Fibroblast of mammary gland (primary cell): Measurements from ENCODE around the gene RAPGEF2.
A peak's percentile ranks its signal among the peaks of the same experiment; 100 is the strongest.

Experiments
- DNase-seq: peaks from one replicate; pipeline ENCODE4 v3.0.0-alpha.2; 2010; ENCODE audit warnings: low read depth
- H3K4me3 ChIP-seq: 2 replicates; pipeline ENCODE4 v1.5.1; 2011; ENCODE audit warnings: low read depth, mild to moderate bottlenecking, low read length, moderate library complexity; ENCODE audit not compliant: control insufficient read depth
- TF ChIP-seq, protein P1 (sequence below): conservative IDR thresholded peaks from 2 replicates; pipeline ENCODE4 v1.5.1; 2011; ENCODE audit warnings: low read depth, low read length, inconsistent platforms; ENCODE audit not compliant: control insufficient read depth, insufficient read depth

The RAPGEF2 gene

DNA sequence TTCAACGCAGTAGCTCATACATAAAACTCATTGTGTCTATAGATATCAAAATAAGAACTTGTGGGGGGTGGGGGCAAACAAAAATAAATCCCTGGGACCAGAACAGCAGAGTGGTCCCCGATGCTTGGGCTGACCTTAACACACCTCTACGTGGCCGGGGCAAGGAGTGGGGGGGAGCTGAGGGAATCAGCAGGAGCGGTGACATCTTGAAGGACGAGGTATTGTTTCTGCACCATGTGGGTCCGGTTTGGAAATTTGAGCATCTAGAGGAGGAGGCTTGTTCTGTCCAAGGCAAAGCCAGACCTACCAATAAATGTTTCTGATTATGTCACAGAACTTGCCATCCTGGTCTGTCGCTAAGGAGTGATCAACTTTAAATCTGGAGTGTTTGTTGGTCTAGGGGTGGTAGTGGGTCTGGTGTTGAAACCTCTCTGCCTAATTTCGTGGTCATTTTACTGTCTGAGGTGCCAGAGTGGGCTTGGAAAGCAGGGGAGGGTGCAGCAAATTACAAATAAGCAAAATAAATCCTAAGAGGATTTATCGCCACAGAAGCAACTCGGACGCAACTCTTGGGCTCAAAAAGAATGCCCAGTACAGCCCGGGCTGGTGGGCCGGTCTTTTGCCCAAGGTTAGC, 774 bp upstream of the RAPGEF2 start:
- TF ChIP-seq, protein P1, sequence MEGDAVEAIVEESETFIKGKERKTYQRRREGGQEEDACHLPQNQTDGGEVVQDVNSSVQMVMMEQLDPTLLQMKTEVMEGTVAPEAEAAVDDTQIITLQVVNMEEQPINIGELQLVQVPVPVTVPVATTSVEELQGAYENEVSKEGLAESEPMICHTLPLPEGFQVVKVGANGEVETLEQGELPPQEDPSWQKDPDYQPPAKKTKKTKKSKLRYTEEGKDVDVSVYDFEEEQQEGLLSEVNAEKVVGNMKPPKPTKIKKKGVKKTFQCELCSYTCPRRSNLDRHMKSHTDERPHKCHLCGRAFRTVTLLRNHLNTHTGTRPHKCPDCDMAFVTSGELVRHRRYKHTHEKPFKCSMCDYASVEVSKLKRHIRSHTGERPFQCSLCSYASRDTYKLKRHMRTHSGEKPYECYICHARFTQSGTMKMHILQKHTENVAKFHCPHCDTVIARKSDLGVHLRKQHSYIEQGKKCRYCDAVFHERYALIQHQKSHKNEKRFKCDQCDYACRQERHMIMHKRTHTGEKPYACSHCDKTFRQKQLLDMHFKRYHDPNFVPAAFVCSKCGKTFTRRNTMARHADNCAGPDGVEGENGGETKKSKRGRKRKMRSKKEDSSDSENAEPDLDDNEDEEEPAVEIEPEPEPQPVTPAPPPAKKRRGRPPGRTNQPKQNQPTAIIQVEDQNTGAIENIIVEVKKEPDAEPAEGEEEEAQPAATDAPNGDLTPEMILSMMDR, result no peak
- DNase-seq, result no peak
- peak overlapping the region; percentile 56 for H3K4me3 ChIP-seq

DNA sequence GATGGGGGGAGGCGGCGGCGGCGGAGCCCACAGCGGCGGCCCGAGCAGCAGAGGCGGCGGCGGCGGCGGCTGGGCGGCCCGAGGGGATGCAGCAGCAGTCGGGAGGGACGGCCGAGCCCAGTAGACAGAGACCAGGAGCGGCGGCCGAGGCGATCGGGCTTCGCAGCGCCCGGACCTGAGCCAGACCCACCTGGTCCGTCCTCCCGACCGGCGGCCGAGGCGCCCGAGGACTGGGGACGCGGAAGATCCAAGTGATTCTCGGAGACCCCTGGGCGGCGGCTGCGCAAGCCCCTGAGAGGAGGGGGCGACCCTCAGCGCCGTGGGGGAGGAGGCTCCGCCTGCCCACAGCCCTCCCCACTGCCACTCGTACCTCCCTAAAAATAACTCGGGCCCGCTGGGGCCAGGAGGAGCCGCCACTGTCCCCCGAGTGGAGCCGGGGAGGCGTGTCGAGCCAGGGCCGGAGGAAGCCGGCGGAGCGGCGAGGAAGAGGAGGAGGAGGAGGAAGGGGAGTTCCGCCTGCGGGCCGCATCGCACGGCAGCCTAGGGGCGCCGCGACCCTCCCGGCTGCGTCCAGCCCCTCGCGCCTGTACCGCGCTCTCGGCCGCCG, 608 bp downstream of the RAPGEF2 start:
- TF ChIP-seq, protein P1, result no peak
- H3K4me3 ChIP-seq, result peak overlapping the region; percentile 89
- no peak for DNase-seq

DNA sequence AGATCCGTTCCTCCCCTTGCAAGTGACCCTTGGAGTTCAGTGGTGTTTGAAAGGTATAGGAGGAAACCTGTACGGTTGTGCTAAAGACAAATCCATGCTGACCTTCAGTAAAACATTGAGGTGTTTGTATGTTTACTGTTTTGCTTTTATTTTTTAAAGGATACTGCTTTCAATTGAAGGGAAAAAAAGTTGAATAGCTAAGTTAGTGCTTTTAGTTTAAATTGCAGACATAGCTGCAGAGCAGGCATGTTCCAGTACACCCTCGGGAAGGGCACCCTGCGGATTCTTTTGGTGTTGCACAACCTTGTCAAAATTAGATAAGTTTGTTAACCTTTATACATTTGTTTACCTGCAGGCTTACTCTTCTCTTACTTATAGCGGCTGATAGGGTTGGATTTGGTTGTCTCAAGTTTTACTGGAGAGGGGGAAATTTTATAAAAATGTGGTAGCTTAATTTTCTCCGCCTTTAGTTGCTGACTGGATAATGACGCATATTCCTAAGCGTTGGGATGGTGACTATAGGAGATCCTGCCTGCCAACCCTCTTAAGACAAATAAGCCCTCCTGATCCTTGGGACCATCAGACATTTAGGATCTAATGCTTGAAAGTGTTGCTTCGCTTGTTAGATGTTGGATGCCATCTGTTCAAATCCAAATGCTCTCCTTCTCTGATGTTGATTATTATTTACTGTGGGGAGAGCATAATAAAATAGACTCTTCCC, 2.0 kb downstream of the RAPGEF2 start:
- peak; percentile 72 for DNase-seq
- peak overlapping the region; percentile 89 for H3K4me3 ChIP-seq
- TF ChIP-seq, protein P1, result no peak

DNA sequence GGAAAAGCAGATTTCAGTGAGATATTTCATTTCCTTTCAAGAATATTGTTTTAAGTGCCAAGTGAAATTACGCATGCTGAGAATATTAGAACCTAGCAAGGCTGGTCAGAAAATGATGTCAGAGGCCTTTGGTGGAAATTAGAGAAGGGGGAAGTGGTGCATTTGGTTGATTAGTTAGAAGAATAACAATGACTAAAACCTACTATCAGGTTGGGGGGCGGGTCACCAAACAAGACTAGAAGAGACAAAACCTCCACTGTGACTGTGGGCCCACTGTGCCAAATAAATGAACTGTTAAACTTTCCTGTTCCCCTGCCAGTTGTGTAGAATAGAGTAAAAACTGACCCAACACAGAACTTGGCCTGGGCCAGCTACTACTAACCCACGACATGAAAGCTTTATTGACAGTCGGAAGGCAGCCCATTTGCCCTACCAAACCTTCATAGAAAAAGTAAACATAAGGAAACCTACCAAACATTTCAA, 2.9 kb downstream of the RAPGEF2 start:
- H3K4me3 ChIP-seq, result peak overlapping the region; percentile 89
- TF ChIP-seq, protein P1, result no peak
- peak; percentile 82 for DNase-seq

DNA sequence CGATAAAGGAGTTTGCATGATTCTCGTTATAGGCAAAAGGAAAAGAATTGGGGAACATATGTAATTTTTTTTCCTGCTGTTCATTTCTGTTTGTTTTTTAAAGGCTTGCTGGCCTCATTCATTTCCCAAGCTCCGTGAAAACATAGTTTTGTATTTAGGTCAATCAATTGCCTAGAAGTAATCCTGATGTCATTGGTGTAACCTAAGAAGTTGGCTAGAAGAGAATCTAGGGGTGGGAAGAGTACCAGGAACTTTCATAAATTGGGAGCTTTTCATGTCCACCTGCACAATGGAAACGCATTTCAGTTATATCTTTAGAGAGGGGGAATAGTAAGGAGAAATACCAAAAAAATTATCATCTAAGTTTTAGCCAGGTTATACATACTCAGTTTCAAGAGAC, 3.8 kb downstream of the RAPGEF2 start:
- TF ChIP-seq, protein P1, result no peak
- no peak overlapping the region for H3K4me3 ChIP-seq
- peak; percentile 14 for DNase-seq

DNA sequence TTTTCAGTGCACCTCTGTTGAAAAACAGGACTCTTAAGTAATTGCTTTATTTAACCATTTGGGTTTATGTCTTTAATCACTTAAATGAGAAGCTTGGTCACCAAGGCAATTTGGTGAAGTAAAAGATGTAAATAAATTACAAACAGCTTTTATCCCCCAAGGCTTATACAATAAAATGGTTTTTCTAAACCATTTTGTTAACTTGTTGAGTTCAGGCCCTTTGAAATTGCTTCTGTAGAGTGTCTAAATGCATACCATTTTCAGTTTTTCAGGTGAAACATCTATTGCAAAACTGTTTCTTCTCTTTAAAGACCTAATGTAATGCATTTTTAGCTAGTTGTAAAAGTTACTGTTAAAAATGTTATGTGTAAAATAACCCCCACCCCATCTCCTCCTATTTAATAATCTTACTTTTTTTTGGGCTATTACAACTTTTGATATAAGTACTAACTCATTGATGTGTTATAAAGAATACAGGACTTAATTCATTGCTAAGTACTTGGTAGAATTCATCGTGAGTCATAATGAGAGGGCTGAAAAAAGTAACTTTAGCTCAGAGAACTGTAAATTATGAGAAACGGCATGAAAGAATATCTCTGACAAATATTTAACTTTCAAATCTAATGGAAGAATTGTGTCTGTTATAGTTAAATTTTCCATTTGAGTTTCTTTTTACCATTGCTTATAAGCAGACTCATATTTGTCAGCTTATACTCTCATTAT, 4.5 kb downstream of the RAPGEF2 start:
- H3K4me3 ChIP-seq, result no peak overlapping the region
- TF ChIP-seq, protein P1, result no peak

More for the DNA sequence above, 4.5 kb downstream of the RAPGEF2 start:
- DNase-seq, result peak; percentile 36
